Subcutaneous adipose tissue (tissue), 4 donors: ENCODE measurements around the gene MAN2A1. TPM values are rescaled to one million over a fixed set of nuclear protein-coding genes. Genes with fewer than 3 reads are reported as not detected.

Experiments
- total RNA-seq, 4 donors: library from RNA; depleted of rRNA; stranded (reverse); fragments of >200 nt; gene quantifications; one replicate each; pipeline ENCODE4 v1.1.0, GENCODE V29; 2016
- TF ChIP-seq, protein P1 (sequence below): fragments of 450-650 bp; IDR thresholded peaks from one replicate; pipeline ENCODE4 v1.5.1; 2016; ENCODE audit warnings: low read depth, mild to moderate bottlenecking, control low read depth, antibody characterized with exemption, moderate library complexity

Gene MAN2A1
- total RNA-seq, 4 donors from 2014 or later = 42.8 to 67.8 (median 54.4) TPM

DNA sequence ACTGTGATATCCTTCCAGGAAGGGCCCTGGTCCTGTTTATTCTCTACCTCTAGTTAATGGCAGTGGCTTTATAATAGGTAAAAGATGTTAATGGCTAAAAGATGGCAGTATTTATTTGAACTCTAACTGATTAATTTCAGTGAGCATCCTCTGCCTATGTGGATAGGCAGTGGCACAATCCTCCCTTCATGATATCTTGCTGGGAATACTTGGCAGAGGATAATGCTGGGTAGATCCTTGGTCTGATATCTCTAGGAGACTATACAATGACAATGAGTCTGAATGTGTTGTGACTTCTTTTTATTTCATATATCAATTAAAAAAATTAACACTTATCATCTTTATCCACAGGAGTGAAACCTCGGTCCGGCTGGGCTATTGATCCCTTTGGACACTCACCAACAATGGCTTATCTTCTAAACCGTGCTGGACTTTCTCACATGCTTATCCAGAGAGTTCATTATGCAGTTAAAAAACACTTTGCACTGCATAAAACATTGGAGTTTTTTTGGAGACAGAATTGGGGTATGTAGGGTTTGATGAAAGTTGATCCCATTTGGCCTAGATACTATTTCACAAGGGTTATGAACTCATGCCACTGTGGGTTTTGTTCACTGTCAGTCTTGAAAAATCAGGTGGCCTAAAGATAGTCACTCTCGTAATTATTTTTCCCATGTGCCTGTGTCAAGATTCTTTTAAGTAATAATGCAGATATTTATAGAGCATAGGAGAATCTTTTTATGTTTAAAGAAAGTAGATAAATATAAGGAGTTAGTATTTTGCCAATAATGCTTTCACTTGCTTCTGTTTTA is 77.7 kb downstream of the MAN2A1 start:
- TF ChIP-seq, protein P1, sequence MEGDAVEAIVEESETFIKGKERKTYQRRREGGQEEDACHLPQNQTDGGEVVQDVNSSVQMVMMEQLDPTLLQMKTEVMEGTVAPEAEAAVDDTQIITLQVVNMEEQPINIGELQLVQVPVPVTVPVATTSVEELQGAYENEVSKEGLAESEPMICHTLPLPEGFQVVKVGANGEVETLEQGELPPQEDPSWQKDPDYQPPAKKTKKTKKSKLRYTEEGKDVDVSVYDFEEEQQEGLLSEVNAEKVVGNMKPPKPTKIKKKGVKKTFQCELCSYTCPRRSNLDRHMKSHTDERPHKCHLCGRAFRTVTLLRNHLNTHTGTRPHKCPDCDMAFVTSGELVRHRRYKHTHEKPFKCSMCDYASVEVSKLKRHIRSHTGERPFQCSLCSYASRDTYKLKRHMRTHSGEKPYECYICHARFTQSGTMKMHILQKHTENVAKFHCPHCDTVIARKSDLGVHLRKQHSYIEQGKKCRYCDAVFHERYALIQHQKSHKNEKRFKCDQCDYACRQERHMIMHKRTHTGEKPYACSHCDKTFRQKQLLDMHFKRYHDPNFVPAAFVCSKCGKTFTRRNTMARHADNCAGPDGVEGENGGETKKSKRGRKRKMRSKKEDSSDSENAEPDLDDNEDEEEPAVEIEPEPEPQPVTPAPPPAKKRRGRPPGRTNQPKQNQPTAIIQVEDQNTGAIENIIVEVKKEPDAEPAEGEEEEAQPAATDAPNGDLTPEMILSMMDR = no peak

DNA sequence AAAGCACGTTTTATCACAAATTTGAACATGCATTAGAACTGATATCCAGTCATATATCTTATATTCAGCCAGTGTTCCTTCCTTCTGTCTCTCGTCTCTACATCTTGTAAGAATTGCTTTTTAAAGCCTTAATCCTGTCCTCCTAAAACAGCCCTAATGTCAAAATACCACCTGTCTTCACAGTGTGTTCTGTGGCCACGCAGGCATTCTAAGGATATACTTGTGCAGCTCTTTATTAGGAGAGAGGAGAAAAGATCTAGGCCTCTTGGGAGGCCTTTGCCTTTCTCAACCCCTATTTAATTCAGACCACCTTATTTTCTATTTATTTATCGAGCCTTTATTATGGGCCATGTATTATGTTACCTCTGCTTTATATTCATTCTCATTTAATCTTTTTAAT is 78.3 kb downstream of the MAN2A1 start:
- TF ChIP-seq, protein P1 = no peak

DNA sequence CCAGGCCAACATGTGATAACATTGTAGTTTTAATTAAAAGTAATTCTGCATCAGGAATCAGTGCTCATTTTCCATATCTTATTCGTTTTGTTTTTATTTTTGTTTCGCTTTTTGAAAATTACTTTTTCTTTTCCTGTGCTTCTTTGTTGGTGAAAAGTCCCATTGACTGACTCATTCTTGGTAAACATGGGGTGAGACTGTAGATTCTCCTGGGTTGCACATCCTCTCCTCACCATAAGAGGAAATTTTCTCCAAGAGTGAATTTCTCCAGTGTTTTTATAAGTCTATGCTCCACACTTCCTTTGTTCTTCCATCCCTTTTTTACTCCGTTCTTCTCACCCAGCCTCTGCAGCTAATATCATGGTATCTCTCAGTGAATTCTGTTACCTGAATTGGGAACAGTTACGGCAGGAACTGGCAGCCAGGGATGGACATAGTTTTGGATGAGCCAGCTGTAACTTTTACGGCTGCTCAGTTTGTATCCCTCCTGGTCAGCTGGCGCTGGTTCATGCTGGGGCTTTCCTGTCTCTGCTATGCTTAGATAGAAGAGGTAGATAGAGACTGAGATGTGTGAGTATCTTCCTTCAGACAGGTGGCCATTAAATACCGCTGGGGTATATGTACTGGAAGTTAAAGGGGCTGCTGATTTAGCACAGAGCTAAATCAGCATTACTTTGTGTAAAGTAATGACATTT is 80.0 kb downstream of the MAN2A1 start:
- TF ChIP-seq, protein P1 = no peak

DNA sequence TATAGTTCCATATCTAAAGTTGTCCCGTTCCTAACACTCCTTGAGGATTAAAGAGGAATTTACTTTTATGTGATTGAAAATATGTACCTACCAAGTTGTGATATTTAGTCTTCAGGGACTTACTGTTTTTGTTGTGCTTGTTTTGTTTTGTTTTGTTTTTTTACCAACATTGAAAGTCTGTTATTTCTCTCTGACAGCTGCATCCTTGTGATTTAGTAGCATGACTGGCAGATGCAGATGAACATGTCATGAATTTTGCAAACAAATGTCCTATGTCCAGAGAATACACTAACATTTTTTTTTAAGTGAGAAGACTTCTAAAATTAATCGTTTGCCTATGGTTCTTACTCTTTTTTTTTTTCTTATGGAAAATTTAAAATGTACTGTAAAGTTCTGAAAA is 85.4 kb downstream of the MAN2A1 start:
- TF ChIP-seq, protein P1 = no peak

DNA sequence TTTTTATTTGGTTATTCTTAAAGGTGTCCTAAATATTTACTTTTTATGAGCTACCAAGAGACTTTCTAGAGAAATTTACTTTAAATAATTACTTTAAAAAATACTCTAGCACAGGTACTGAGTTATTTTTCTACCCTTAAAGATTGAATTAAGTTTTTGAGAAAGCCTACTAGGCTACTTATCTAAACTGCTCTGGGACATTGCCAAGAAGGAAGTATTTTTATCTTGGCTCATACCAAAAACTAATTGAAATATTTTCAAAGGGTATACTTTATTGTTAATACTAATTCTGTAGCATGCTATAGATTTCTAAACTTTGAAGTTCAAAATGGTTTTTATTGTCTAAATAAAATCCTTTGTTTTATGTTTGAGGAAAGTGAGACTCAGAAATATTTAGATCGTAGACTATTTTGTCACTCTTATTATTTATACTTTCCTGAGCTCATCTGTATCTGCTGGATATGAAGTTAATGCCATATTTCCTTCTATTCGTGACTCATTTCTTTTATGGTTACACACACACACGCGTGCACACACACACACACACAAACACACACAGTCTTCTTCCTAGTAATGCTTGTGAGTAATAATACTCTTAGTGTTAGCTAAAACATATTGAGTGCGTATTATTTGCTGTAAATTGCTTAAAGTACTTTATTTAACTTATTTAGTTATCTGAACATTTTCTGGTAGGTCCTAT is 89.5 kb downstream of the MAN2A1 start:
- TF ChIP-seq, protein P1 = no peak

DNA sequence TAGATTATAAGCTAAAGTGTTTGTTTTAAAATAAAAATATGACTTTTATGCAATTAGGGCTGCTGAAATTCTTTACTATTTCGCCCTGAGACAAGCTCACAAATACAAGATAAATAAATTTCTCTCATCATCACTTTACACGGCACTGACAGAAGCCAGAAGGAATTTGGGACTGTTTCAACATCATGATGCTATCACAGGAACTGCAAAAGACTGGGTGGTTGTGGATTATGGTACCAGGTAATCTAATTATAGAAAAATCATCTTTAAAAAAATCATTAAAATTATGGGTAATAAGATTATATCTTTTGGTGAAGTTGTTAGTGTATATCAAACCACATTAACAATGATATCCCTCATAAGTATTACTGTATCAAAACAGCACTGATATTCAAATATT is 95.0 kb downstream of the MAN2A1 start:
- TF ChIP-seq, protein P1 = no peak
